OCI-LY3 (cell line): Measurements from ENCODE around the gene KLHDC3.
A peak's percentile ranks its signal among the peaks of the same experiment; 100 is the strongest.

Experiments
- H2AFZ ChIP-seq: fragments of 200-600, 300-600 bp; shearing (Covaris generic); 2 replicates; pipeline ENCODE4 v1.6.0; 2014; ENCODE audit warnings: antibody characterized with exemption, low read depth, low read length
- H3K27ac ChIP-seq: fragments of 200-600, 300-600 bp; sonication (generic); 2 replicates; pipeline ENCODE4 v1.5.1; 2014; ENCODE audit warnings: mild to moderate bottlenecking, low read length, moderate library complexity, mixed read lengths
- H3K27me3 ChIP-seq: fragments of 200-600, 300-600 bp; sonication (generic); 2 replicates; pipeline ENCODE4 v1.6.1; 2014; ENCODE audit warnings: low read depth, low read length, mixed read lengths
- H3K36me3 ChIP-seq: fragments of 200-600, 300-600 bp; sonication (generic); replicated peaks from 2 replicates; pipeline ENCODE3; 2014; ENCODE audit warnings: low read depth, low read length, mixed read lengths
- H3K4me1 ChIP-seq: fragments of 300-600, 200-600 bp; sonication (generic); 2 replicates; pipeline ENCODE4 v1.6.1; 2014; ENCODE audit warnings: low read length, mixed read lengths
- H3K4me2 ChIP-seq: fragments of 200-600, 300-600 bp; sonication (generic); 2 replicates; pipeline ENCODE4 v1.6.1; 2014; ENCODE audit warnings: low read length, mixed read lengths
- H3K4me3 ChIP-seq: fragments of 300-600, 200-600 bp; sonication (generic); 2 replicates; pipeline ENCODE4 v1.5.1; 2014; ENCODE audit warnings: antibody characterized with exemption, mild to moderate bottlenecking, low read length, moderate library complexity
- H3K79me2 ChIP-seq: fragments of 300-600, 200-600 bp; shearing (Covaris generic); 2 replicates; pipeline ENCODE4 v1.6.1; 2014; ENCODE audit warnings: mild to moderate bottlenecking, low read length, mixed read lengths
- H3K9ac ChIP-seq: fragments of 300-600, 200-600 bp; shearing (Covaris generic); 2 replicates; pipeline ENCODE4 v1.6.0; 2014; ENCODE audit warnings: mild to moderate bottlenecking, low read length, moderate library complexity
- H3K9me3 ChIP-seq: fragments of 200-600, 300-600 bp; shearing (Covaris generic); 2 replicates; pipeline ENCODE4 v1.6.1; 2014; ENCODE audit warnings: low read length, mixed read lengths; ENCODE audit not compliant: insufficient read depth
- H4K20me1 ChIP-seq: fragments of 200-600, 300-600 bp; sonication (generic); 2 replicates; pipeline ENCODE4 v1.6.1; 2016; ENCODE audit warnings: low read length, mixed read lengths; ENCODE audit not compliant: insufficient read depth
- EZH2phosphoT487 ChIP-seq: fragments of 200-600 bp; shearing (Covaris generic); IDR thresholded peaks from 2 replicates; pipeline ENCODE4 v1.6.1; 2018; ENCODE audit warnings: antibody characterized with exemption, mixed run types, low read depth
- TF ChIP-seq, protein P1 (sequence below): fragments of 200-600, 300-600 bp; sonication (generic); IDR thresholded peaks from 2 replicates; pipeline ENCODE4 v1.5.1; 2014; ENCODE audit warnings: antibody characterized with exemption, low read length, low read depth

Gene KLHDC3

DNA sequence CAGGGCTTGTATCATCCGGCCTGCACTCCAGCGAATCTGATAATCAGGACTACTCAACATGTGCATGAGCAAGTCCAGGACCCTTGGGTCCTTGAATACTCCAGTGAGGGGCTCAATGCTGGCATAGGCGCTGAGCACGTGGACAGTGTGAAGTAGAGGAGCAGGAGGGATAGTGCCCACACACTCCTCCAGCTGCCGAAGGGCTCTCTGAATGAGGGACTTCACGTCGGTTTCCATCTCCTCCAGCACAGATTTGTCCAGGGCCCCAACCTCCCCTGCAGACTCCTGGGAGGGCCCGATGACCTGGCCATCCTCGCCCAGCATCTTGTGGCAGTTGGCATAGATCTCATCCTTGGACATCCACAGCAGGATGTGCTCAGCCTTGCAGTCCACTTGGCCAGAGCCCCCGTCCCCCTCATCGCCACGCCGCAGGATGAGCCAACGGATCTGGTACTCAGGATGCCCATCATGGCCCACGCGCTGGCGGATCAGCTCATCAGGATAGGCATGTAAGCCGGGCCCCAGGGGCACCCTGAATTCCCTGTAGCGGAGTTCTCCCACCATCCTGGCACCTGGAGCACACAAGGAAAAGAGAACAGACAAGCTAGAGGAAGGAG lies 38.3 kb downstream of the KLHDC3 start:
- Histone ChIP-seq H3K4me2 (peak overlapping the region; percentile 84), H3K27me3 (no peaks in the 10 kb centered on the region), H3K79me2 (peaks cover 15% of the 10 kb centered on the region), H3K9me3 (no peaks in the 10 kb centered on the region), H3K4me3 (peak overlapping the region; percentile 87), H2AFZ (no peak overlapping the region), H4K20me1 (no peaks in the 10 kb centered on the region), H3K9ac (no peak overlapping the region; the same call in 1 of the 2 replicates), H3K36me3 (peaks cover 41% of the 10 kb centered on the region), H3K27ac (no peak overlapping the region), H3K4me1 (peaks cover 11% of the 10 kb centered on the region)
- TF ChIP-seq, protein P1, sequence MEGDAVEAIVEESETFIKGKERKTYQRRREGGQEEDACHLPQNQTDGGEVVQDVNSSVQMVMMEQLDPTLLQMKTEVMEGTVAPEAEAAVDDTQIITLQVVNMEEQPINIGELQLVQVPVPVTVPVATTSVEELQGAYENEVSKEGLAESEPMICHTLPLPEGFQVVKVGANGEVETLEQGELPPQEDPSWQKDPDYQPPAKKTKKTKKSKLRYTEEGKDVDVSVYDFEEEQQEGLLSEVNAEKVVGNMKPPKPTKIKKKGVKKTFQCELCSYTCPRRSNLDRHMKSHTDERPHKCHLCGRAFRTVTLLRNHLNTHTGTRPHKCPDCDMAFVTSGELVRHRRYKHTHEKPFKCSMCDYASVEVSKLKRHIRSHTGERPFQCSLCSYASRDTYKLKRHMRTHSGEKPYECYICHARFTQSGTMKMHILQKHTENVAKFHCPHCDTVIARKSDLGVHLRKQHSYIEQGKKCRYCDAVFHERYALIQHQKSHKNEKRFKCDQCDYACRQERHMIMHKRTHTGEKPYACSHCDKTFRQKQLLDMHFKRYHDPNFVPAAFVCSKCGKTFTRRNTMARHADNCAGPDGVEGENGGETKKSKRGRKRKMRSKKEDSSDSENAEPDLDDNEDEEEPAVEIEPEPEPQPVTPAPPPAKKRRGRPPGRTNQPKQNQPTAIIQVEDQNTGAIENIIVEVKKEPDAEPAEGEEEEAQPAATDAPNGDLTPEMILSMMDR: no peak
- no peak for TF ChIP-seq EZH2phosphoT487

DNA sequence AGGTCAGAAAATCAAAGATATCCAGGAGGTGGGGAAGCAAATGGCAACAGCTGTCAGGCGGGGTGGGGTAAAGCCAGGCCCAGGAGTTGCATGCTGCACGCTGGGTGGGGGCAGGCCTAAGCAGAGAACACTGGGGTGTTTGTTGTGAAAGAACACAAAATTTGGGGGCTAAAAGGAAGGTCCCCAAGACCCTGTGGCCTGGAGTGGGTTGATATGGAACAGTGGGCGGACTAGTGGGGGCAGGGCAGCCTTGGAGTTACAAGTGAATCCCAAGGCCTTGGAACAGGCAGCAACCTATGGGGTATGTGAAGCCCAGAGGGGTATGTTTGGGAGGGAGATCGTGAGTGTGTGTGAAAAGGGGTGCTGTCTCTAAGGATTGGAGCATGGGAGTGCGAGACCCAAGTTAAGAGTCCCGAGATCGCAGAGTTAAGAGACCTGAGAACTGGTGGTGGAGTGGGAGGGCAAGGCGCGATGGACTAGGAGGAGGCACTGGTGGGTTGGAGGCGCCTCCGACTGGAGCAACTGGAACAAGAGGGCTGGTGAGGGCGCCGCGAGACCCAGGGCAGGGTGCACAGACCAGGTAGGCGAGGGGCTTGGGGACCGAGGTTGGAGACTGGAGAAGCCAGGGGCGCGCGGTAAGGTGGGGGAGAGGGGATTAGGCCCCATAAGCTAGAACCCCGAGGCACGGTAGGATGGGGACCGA lies 38.9 kb downstream of the KLHDC3 start:
- peaks cover 14% of the 10 kb centered on the region for H3K4me1 ChIP-seq
- peaks cover 41% of the 10 kb centered on the region for H3K36me3 ChIP-seq
- TF ChIP-seq EZH2phosphoT487: no peak
- TF ChIP-seq, protein P1: no peak
- H3K9ac ChIP-seq: peak overlapping the region; percentile 90
- H3K9me3 ChIP-seq: no peaks in the 10 kb centered on the region
- H2AFZ ChIP-seq: no peak overlapping the region
- H3K4me3 ChIP-seq: peak overlapping the region; percentile 87
- H3K79me2 ChIP-seq: peaks cover 21% of the 10 kb centered on the region
- peak overlapping the region; percentile 42 for H3K27ac ChIP-seq
- H4K20me1 ChIP-seq: no peaks in the 10 kb centered on the region
- H3K4me2 ChIP-seq: peak overlapping the region; percentile 84
- no peaks in the 10 kb centered on the region for H3K27me3 ChIP-seq

DNA sequence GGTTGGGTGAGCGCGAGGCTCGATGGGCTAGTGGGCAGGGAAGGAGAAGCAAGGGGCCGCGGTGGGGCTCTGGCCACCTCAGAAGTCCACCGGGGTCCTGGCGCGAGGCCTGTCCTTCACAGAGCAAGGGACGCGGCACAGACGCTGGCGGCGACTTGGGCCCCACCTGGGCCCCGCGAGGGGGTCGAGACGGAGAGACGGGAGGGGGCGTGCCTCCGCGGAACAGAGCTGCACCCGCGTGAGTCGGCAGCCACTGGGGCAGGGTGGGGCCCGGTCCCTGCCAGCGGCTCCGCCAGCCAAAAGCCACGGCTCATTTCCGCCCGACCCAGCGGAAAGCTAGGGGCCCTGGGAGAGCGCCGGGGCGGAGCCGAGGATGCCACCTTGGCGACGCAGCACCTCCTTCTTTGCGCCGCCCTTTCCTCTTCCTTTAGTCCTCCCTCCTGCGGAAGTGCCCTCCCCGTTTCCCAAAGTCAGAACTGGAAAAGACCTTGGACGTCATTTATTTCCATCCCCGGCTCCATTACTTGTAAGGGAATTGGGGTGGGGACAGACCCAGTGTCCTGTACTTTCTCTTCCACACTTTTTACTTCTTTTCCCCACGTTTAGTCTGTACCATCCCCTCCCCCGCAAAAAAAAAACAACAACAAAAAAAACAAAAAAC lies 39.6 kb downstream of the KLHDC3 start, which contains the start of gene CUL7:
CUL7 (minus strand) TSS at position 307 of the 661 bp plus-strand sequence. CDS start 1,063 bp downstream, outside the sequence.
- Histone ChIP-seq H3K27me3 (no peaks in the 10 kb centered on the region), H3K27ac (peak within 1 kb of the TSS; percentile 42), H3K9me3 (no peaks in the 10 kb centered on the region), H2AFZ (peak within 1 kb of the TSS; percentile 53; the same call in 1 of the 2 replicates), H3K9ac (peak within 1 kb of the TSS; percentile 90), H3K36me3 (peaks cover 37% of the 10 kb centered on the region), H4K20me1 (no peaks in the 10 kb centered on the region), H3K79me2 (peaks cover 28% of the 10 kb centered on the region), H3K4me3 (peak within 1 kb of the TSS; percentile 87), H3K4me2 (peak within 1 kb of the TSS; percentile 84), H3K4me1 (peaks cover 21% of the 10 kb centered on the region)
- TF ChIP-seq, protein P1: no peak
- TF ChIP-seq EZH2phosphoT487: no peak
